ENCODE results near the gene ADORA2B.

ADORA2B gene

DNA sequence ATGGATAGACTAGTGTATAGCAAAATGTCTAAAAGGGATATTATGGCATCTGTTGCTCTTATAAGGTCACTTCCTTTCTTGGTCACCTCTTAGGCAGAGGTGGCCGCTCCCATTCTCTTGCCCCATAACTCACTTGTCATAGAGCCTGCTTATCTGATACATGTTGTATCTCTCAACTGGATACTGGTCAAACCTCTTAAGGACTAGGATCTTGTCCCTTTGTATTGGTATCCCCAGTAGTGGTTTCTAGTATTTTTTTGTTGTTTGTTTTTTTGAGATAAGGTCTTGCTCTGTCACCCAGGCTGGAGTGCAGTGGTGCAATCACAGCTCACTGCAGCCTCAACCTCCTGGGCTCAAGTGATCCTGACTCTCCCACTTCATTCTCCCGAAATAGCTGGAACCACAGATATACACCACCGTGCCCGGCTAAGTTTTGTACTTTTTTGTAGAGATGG is 27.6 kb downstream of the ADORA2B start:
- TF ChIP-seq, protein P1, sequence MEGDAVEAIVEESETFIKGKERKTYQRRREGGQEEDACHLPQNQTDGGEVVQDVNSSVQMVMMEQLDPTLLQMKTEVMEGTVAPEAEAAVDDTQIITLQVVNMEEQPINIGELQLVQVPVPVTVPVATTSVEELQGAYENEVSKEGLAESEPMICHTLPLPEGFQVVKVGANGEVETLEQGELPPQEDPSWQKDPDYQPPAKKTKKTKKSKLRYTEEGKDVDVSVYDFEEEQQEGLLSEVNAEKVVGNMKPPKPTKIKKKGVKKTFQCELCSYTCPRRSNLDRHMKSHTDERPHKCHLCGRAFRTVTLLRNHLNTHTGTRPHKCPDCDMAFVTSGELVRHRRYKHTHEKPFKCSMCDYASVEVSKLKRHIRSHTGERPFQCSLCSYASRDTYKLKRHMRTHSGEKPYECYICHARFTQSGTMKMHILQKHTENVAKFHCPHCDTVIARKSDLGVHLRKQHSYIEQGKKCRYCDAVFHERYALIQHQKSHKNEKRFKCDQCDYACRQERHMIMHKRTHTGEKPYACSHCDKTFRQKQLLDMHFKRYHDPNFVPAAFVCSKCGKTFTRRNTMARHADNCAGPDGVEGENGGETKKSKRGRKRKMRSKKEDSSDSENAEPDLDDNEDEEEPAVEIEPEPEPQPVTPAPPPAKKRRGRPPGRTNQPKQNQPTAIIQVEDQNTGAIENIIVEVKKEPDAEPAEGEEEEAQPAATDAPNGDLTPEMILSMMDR (IDR thresholded peaks at IDR 0.05; ENCODE audit: low read length): no peak
- TF ChIP-seq EZH2 (IDR thresholded peaks at IDR 0.05; ENCODE audit: borderline replicate concordance, low read length): no peak
- Histone ChIP-seq H3K27ac (ENCODE audit: low read depth, low read length, poor library complexity, severe bottlenecking) (no peak overlapping the region), H4K20me1 (ENCODE audit: insufficient read depth, low read length) (no peaks in the 10 kb centered on the region), H3K9ac (ENCODE audit: low read length) (no peak overlapping the region), H3K9me2 (ENCODE audit: low read depth, low read length) (no peaks in the 10 kb centered on the region), H3K36me3 (ENCODE audit: insufficient read depth, low read length) (no peaks in the 10 kb centered on the region), H2AFZ (ENCODE audit: low read length) (no peak overlapping the region), H3K4me2 (ENCODE audit: low read length) (no peak overlapping the region), H3K27me3 (ENCODE audit: insufficient read depth, low read length) (no peaks in the 10 kb centered on the region), H3F3A (ENCODE audit: insufficient read depth, low read length) (no peaks in the 10 kb centered on the region), H3K4me3 (ENCODE audit: low read depth, low read length, poor library complexity, severe bottlenecking) (no peak overlapping the region), H3K4me1 (ENCODE audit: insufficient read depth, low read length, severe bottlenecking) (no peaks in the 10 kb centered on the region), H3K79me2 (ENCODE audit: insufficient read depth, low read length) (no peaks in the 10 kb centered on the region), H3K9me3 (ENCODE audit: low read length) (no peaks in the 10 kb centered on the region)

- no peaks in the 10 kb centered on the region for H3K9me2 ChIP-seq (ENCODE audit: low read depth, low read length)
- no peaks in the 10 kb centered on the region for H3K9me3 ChIP-seq (ENCODE audit: low read length)
- TF ChIP-seq, protein P1 (IDR thresholded peaks at IDR 0.05; ENCODE audit: low read length): no peak
- no peak for TF ChIP-seq EZH2 (IDR thresholded peaks at IDR 0.05; ENCODE audit: borderline replicate concordance, low read length)
- H3K4me3 ChIP-seq (ENCODE audit: low read depth, low read length, poor library complexity, severe bottlenecking): no peak overlapping the region
- no peaks in the 10 kb centered on the region for H3K27me3 ChIP-seq (ENCODE audit: insufficient read depth, low read length)
- H3K9ac ChIP-seq (ENCODE audit: low read length): no peak overlapping the region
- H3K36me3 ChIP-seq (ENCODE audit: insufficient read depth, low read length): no peaks in the 10 kb centered on the region
- no peak overlapping the region for H3K27ac ChIP-seq (ENCODE audit: low read depth, low read length, poor library complexity, severe bottlenecking)
- H3K4me1 ChIP-seq (ENCODE audit: insufficient read depth, low read length, severe bottlenecking): no peaks in the 10 kb centered on the region
- no peaks in the 10 kb centered on the region for H3K79me2 ChIP-seq (ENCODE audit: insufficient read depth, low read length)
- no peaks in the 10 kb centered on the region for H4K20me1 ChIP-seq (ENCODE audit: insufficient read depth, low read length)
- no peaks in the 10 kb centered on the region for H3F3A ChIP-seq (ENCODE audit: insufficient read depth, low read length)
- H2AFZ ChIP-seq (ENCODE audit: low read length): no peak overlapping the region
- H3K4me2 ChIP-seq (ENCODE audit: low read length): no peak overlapping the region
These were observed 28.1 kb downstream of the ADORA2B start for GRCh38 chr17:15973016-15973415.

DNA sequence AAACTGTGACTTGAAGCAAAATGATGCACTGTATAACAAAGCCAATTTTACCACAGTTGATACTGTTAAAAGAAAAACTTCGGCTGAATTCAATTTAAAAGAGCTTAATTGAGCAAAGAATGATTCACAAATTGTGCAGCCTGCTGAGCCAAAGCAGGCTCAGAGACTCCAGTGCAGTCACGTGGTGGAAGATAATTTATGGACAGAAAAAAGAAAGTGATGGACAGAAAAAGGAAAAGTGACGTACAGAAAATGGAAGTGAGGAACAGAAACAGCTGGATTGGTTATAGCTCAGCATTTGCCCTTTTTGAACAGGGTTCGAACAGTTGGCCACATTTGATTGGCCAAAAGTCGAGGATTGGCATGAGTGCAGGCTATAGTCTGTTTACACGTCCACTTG is 28.9 kb downstream of the ADORA2B start:
- H3K9me3 ChIP-seq (ENCODE audit: low read length): no peaks in the 10 kb centered on the region
- TF ChIP-seq, protein P1 (IDR thresholded peaks at IDR 0.05; ENCODE audit: low read length): no peak
- no peak for TF ChIP-seq EZH2 (IDR thresholded peaks at IDR 0.05; ENCODE audit: borderline replicate concordance, low read length)
- no peak overlapping the region for H2AFZ ChIP-seq (ENCODE audit: low read length)
- H3K36me3 ChIP-seq (ENCODE audit: insufficient read depth, low read length): no peaks in the 10 kb centered on the region
- no peaks in the 10 kb centered on the region for H3K27me3 ChIP-seq (ENCODE audit: insufficient read depth, low read length)
- no peak overlapping the region for H3K27ac ChIP-seq (ENCODE audit: low read depth, low read length, poor library complexity, severe bottlenecking)
- H3K4me3 ChIP-seq (ENCODE audit: low read depth, low read length, poor library complexity, severe bottlenecking): no peak overlapping the region
- no peaks in the 10 kb centered on the region for H3K9me2 ChIP-seq (ENCODE audit: low read depth, low read length)
- H4K20me1 ChIP-seq (ENCODE audit: insufficient read depth, low read length): no peaks in the 10 kb centered on the region
- H3K79me2 ChIP-seq (ENCODE audit: insufficient read depth, low read length): no peaks in the 10 kb centered on the region
- H3K9ac ChIP-seq (ENCODE audit: low read length): no peak overlapping the region
- H3K4me2 ChIP-seq (ENCODE audit: low read length): no peak overlapping the region
- H3K4me1 ChIP-seq (ENCODE audit: insufficient read depth, low read length, severe bottlenecking): no peaks in the 10 kb centered on the region
- H3F3A ChIP-seq (ENCODE audit: insufficient read depth, low read length): no peaks in the 10 kb centered on the region

All from OCI-LY1 (cell line).